CD4-positive, alpha-beta T cell (primary cell): ENCODE data around the gene RERE. TPM values are rescaled to one million over a fixed set of nuclear protein-coding genes. Genes with fewer than 3 reads are reported as not detected.
A peak's percentile ranks its signal among the peaks of the same experiment; 100 is the strongest.

Experiments
- ATAC-seq: fragments of 200-7000 bp; cut with Tn5 transposase; one replicate; pipeline ENCODE4 v1.10.0; 2022; ENCODE audit warnings: mild to moderate bottlenecking; ENCODE audit not compliant: poor library complexity
- CTCF ChIA-PET: fragments of 350-600 bp; sonication (Branson Sonifier 250); formaldehyde crosslinking; loops from one replicate; lab custom pipeline; 2021; ENCODE audit warnings: antibody characterized with exemption, inconsistent platforms; lab: Charles Lee
- POLR2A ChIA-PET: fragments of 350-600 bp; sonication (Branson Sonifier 250); formaldehyde crosslinking; loops from one replicate; lab custom pipeline; 2021; ENCODE audit warnings: antibody characterized with exemption, inconsistent platforms; lab: Charles Lee
- DNase-seq, 14 experiments: peaks; one replicate each; pipeline ENCODE4 v3.0.0-alpha.2; 2013 to 2020; ENCODE audit warnings: mixed read lengths in 2 of 14
- H3K27ac ChIP-seq, 2 donors: one replicate each; pipeline versions ENCODE4 v1.5.1 to v1.7.0; 2013; ENCODE audit warnings: low read length in 2 of 2, low read depth in 1 of 2, mild to moderate bottlenecking in 1 of 2
- H3K27me3 ChIP-seq, 2 experiments: 1 replicate in 1 of 2; 2 replicates in 1 of 2; pipeline versions ENCODE4 v1.6.1 to v1.7.0; 2013; ENCODE audit warnings: low read length in 2 of 2, control low read depth in 1 of 2, mild to moderate bottlenecking in 1 of 2, moderate library complexity in 1 of 2; ENCODE audit not compliant: insufficient read depth in 2 of 2, control insufficient read depth in 1 of 2
- H3K36me3 ChIP-seq: one replicate; pipeline ENCODE4 v1.6.1; 2013; ENCODE audit warnings: low read length, control low read depth; ENCODE audit not compliant: insufficient read depth
- H3K4me1 ChIP-seq: one replicate; pipeline ENCODE4 v1.6.1; 2013; ENCODE audit warnings: low read length, control low read depth; ENCODE audit not compliant: insufficient read depth
- H3K4me3 ChIP-seq: one replicate; pipeline ENCODE4 v1.5.1; 2013; ENCODE audit warnings: mild to moderate bottlenecking, low read length, moderate library complexity
- H3K9me3 ChIP-seq, 2 experiments: 1 replicate in 1 of 2; 2 replicates in 1 of 2; pipeline versions ENCODE4 v1.6.1 to v1.7.0; 2013; ENCODE audit warnings: low read length in 2 of 2, mild to moderate bottlenecking in 2 of 2, control low read depth in 1 of 2, moderate library complexity in 1 of 2; ENCODE audit not compliant: control insufficient read depth in 1 of 2, insufficient read depth in 1 of 2
- H3K27ac Mint-ChIP-seq: one replicate; pipeline ENCODE4 v1.8.0; 2020; ENCODE audit warnings: mixed read lengths
- H3K27me3 Mint-ChIP-seq: one replicate; pipeline ENCODE4 v1.8.0; 2021; ENCODE audit warnings: mixed read lengths
- H3K36me3 Mint-ChIP-seq: one replicate; pipeline ENCODE4 v1.8.0; 2021; ENCODE audit warnings: low read depth, mixed read lengths
- H3K4me1 Mint-ChIP-seq: one replicate; pipeline ENCODE4 v1.8.0; 2021; ENCODE audit warnings: low read depth, mixed read lengths
- H3K4me3 Mint-ChIP-seq: one replicate; pipeline ENCODE4 v1.8.0; 2020; ENCODE audit warnings: mild to moderate bottlenecking, mixed read lengths
- H3K9me3 Mint-ChIP-seq: one replicate; pipeline ENCODE4 v1.8.0; 2020; ENCODE audit warnings: mixed read lengths
- CTCF ChIP-seq: fragments of 200-600 bp; IDR thresholded peaks from one replicate; pipeline ENCODE4 v1.8.0; 2022; ENCODE audit warnings: antibody characterized with exemption, mild to moderate bottlenecking
- intact Hi-C, 2 experiments: fragments of 100-400 bp; cut with DNase I in 1 of 2; cut with micrococcal nuclease in 1 of 2; formaldehyde crosslinking; loops; one replicate each; pipeline versions ENCODE4 v1.15.1 to v1.9.0; 2023 to 2025; cut with DNase I, micrococcal nuclease
- total RNA-seq, 174 experiments: library from RNA in 2 of 174; stranded (reverse) in 2 of 174; gene quantifications; one replicate each; pipeline ENCODE4 v1.2.3 and lab custom pipeline; 2021 to 2026

The RERE gene
- total RNA-seq, 2 experiments from 2014 or later: 78.4 to 84.0 TPM

- Histone ChIP-seq H3K27ac (no peak overlapping the region), H3K4me3 (no peak overlapping the region), H3K9me3 (no peaks in the 10 kb centered on the region), H3K4me1 (peaks cover 37% of the 10 kb centered on the region), H3K36me3 (no peaks in the 10 kb centered on the region), H3K27me3 (no peaks in the 10 kb centered on the region)
- no peak for TF ChIP-seq CTCF
- Mint-ChIP-seq H3K27me3 (no peaks in the 10 kb centered on the region), H3K4me1 (no peaks in the 10 kb centered on the region), H3K27ac (no peak overlapping the region), H3K4me3 (no peak overlapping the region), H3K9me3 (no peaks in the 10 kb centered on the region), H3K36me3 (no peaks in the 10 kb centered on the region)
- POLR2A ChIA-PET: no interaction called here
- intact Hi-C loops: loop anchor here in 1 of 2 experiments (10.0 kb wide), 1 partner anchor 259 kb away; no protein-coding TSS in a partner anchor
- ATAC-seq (peak; percentile 57), DNase-seq (peak in 3 of 14 experiments; percentile 37 to 39 (median 38))
- CTCF ChIA-PET: no interaction called here
These were observed 153.5 kb downstream of the RERE start for GRCh38 chr1:8663915-8664329.

DNA sequence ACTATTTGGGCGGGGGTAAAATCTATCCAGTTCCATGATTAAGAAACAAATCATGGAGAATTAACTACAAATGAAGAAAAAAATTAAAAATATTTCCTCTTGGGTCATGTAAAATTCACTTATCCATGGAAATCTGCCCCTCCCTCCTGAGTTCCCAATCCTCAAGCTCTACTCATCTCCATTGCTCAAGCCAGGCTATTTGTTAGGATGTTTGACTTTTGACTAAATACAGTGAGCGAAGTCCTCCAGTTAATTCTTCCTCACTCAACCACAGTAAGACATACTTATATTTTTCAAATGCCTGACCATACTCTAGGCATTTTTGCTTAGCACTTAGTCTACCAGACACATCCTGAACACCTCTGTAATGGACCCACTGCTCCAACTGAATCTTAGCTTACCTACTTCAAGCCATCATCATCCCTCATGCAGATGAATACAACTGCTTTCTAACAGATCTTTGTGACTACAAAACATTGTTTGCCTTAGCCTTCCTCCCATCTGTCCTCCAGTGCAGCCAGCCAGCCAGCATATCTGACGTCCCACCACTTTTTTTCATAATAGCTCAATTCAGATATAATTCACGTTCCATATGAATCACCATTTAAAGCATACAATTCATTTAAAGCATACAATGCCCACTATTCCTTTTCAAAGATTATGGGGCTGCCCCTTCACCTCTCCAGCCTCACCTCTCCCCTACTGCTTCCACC, 154.2 kb downstream of the RERE start:
- Mint-ChIP-seq H3K4me3 (no peak overlapping the region), H3K27ac (no peak overlapping the region), H3K27me3 (no peaks in the 10 kb centered on the region), H3K4me1 (no peaks in the 10 kb centered on the region), H3K36me3 (no peaks in the 10 kb centered on the region), H3K9me3 (no peaks in the 10 kb centered on the region)
- no peaks in the 10 kb centered on the region for H3K27me3 ChIP-seq
- DNase-seq (no peak), ATAC-seq (no peak)
- H3K36me3 ChIP-seq: no peaks in the 10 kb centered on the region
- TF ChIP-seq CTCF: no peak
- ChIA-PET CTCF (interaction anchor here (0.9 kb wide), 1 partner anchor 186 kb away, joined by 3 read pairs; no protein-coding TSS in a partner anchor), POLR2A (no interaction called here)
- intact Hi-C loops: loop anchor here in 1 of 2 experiments (10.0 kb wide), 1 partner anchor 258 kb away; no protein-coding TSS in a partner anchor
- peaks cover 37% of the 10 kb centered on the region for H3K4me1 ChIP-seq
- no peaks in the 10 kb centered on the region for H3K9me3 ChIP-seq
- no peak overlapping the region for H3K27ac ChIP-seq
- no peak overlapping the region for H3K4me3 ChIP-seq

DNA sequence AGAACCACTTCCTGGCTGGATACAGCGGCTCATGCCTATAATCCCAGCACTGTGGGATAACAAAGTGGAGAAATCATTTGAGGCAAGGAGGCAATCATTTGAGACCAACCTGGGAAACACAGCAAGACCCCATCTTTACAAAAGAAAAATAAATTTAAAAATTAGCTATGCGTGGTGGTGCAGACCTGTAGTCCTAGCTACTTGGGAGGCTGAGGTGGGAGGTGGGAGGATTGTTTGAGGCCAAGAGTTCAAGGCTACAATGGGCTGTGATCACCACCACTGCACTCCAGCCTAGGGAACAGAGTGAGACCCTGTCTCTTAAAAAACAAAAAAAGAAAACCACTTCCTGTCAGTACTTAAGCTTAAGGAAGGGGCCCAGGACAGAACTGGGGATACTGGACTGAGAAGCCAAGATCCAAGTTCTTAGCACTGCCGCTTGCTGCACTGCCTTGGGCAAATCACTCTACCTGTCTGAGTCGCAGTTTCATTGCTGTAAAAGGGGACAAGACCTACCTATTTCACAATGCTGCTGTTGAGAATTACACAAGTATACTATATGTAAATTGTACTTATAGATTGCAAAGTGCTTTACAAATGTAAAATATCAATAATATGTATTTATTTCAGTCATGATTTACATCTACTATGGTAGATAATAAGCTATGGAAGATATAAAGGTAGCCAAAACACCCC, 154.9 kb downstream of the RERE start:
- ATAC-seq: no peak
- H3K4me3 ChIP-seq: no peak overlapping the region
- no peak for TF ChIP-seq CTCF
- ChIA-PET CTCF (interaction anchor here (0.9 kb wide), 1 partner anchor 186 kb away, joined by 3 read pairs; no protein-coding TSS in a partner anchor), POLR2A (interaction anchor here (1.0 kb wide), 1 partner anchor 25 kb away, joined by 3 read pairs; no protein-coding TSS in a partner anchor)
- no peaks in the 10 kb centered on the region for H3K9me3 Mint-ChIP-seq
- H3K27me3 ChIP-seq: no peaks in the 10 kb centered on the region
- no peak overlapping the region for H3K27ac ChIP-seq
- peaks cover 37% of the 10 kb centered on the region for H3K4me1 ChIP-seq
- no peaks in the 10 kb centered on the region for H3K4me1 Mint-ChIP-seq
- intact Hi-C loops: loop anchor here in 1 of 2 experiments (10.0 kb wide), 1 partner anchor 258 kb away; no protein-coding TSS in a partner anchor
- DNase-seq: no peak
- no peaks in the 10 kb centered on the region for H3K36me3 Mint-ChIP-seq
- no peak overlapping the region for H3K27ac Mint-ChIP-seq
- no peaks in the 10 kb centered on the region for H3K9me3 ChIP-seq
- H3K36me3 ChIP-seq: no peaks in the 10 kb centered on the region
- H3K27me3 Mint-ChIP-seq: no peaks in the 10 kb centered on the region
- H3K4me3 Mint-ChIP-seq: no peak overlapping the region
